Suprapubic skin (tissue), 4 donors: ENCODE data around the gene RPL13. TPM values are rescaled to one million over a fixed set of nuclear protein-coding genes. Genes with fewer than 3 reads are reported as not detected.

Experiments
- DNase-seq, 2 donors: peaks; one replicate each; pipeline ENCODE4 v3.0.0-alpha.2; 2019; ENCODE audit warnings: low spot score in 2 of 2
- H3K27ac ChIP-seq: fragments of 200-600 bp; sonication (generic); one replicate; pipeline ENCODE4 v1.5.1; 2019
- H3K27me3 ChIP-seq: fragments of 200-600 bp; sonication (generic); one replicate; pipeline ENCODE4 v1.5.1; 2019
- H3K36me3 ChIP-seq: fragments of 200-600 bp; sonication (generic); one replicate; pipeline ENCODE4 v1.5.1; 2019
- H3K4me1 ChIP-seq: fragments of 200-600 bp; sonication (generic); one replicate; pipeline ENCODE4 v1.5.1; 2019
- H3K4me3 ChIP-seq: fragments of 200-600 bp; sonication (generic); one replicate; pipeline ENCODE4 v1.5.1; 2019; ENCODE audit warnings: mild to moderate bottlenecking
- H3K9me3 ChIP-seq: fragments of 200-600 bp; sonication (generic); one replicate; pipeline ENCODE4 v1.5.1; 2019
- CTCF ChIP-seq, 2 donors: fragments of 200-600 bp in 1 of 2; fragments of 450-650 bp in 1 of 2; sonication (generic) in 1 of 2; IDR thresholded peaks; one replicate each; pipeline ENCODE4 v1.5.1; 2016 to 2019; ENCODE audit warnings: antibody characterized with exemption in 2 of 2, mild to moderate bottlenecking in 1 of 2, moderate library complexity in 1 of 2
- EP300 ChIP-seq: sonication (generic); formaldehyde crosslinking; IDR thresholded peaks from one replicate; pipeline ENCODE4 v1.6.1; 2017; ENCODE audit warnings: antibody characterized with exemption
- POLR2A ChIP-seq, 2 donors: fragments of 450-650 bp; IDR thresholded peaks; one replicate each; pipeline ENCODE4 v1.6.1; 2017; ENCODE audit warnings: antibody characterized with exemption in 2 of 2, mild to moderate bottlenecking in 2 of 2, moderate library complexity in 2 of 2
- POLR2AphosphoS5 ChIP-seq, 3 donors: sonication (generic); formaldehyde crosslinking; IDR thresholded peaks; one replicate each; pipeline ENCODE4 v1.6.1; 2017; ENCODE audit warnings: antibody characterized with exemption in 3 of 3
- WGBS: methylation state at CpG from one replicate; pipeline ENCODE4 v1.1.5; 2018; 5-methylcytosine and 5-hydroxymethylcytosine counted together
- total RNA-seq, 4 donors: library from RNA; depleted of rRNA; stranded (reverse); fragments of >200 nt; gene quantifications; one replicate each; pipeline ENCODE4 v1.1.0, GENCODE V29; 2016

The RPL13 gene
- total RNA-seq, 4 donors from 2014 or later: 4,033 to 9,308 (median 7,964) TPM

DNA sequence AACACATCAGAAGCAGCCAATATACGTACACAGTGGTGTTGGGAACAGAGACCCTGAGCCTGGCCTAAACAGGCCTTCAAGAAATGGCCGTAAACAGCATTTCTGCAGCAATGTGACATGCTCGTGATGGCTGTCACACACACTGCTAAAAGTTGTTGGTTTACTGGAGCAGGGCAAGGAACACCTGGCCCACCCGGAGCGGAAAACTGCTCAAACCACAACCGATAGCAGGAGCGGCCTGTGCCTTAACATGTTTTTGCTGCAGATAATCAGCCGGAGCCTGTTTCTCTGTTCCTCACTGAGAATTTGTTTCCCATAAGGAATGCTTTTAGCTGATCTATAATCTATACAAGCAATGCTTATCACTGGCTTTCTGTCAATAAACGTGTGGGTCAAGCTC lies 47.0 kb downstream of the RPL13 start:
- peaks cover 14% of the 10 kb centered on the region for H3K4me1 ChIP-seq
- H3K4me3 ChIP-seq: no peak overlapping the region
- 84% methylated on average over 8 of the region's 9 CpGs for WGBS
- no peaks in the 10 kb centered on the region for H3K36me3 ChIP-seq
- peaks cover 11% of the 10 kb centered on the region for H3K27me3 ChIP-seq
- H3K9me3 ChIP-seq: no peaks in the 10 kb centered on the region
- no peak for TF ChIP-seq POLR2A (IDR thresholded peaks at IDR 0.05)
- TF ChIP-seq CTCF (IDR thresholded peaks at IDR 0.05): no peak
- no peak for TF ChIP-seq EP300
- TF ChIP-seq POLR2AphosphoS5 (IDR thresholded peaks at IDR 0.05): no peak
- H3K27ac ChIP-seq: no peak overlapping the region
- DNase-seq: no peak

GRCh38 chr16:89607937-89608740 lies 47.7 kb downstream of the RPL13 start:
- 83% methylated on average over 28 of the region's 32 CpGs for WGBS
- H3K27ac ChIP-seq: no peak overlapping the region
- H3K4me3 ChIP-seq: no peak overlapping the region
- H3K9me3 ChIP-seq: no peaks in the 10 kb centered on the region
- no peak for DNase-seq
- H3K4me1 ChIP-seq: peaks cover 7% of the 10 kb centered on the region
- H3K27me3 ChIP-seq: peaks cover 9% of the 10 kb centered on the region
- TF ChIP-seq CTCF (IDR thresholded peaks at IDR 0.05) (no peak), POLR2A (IDR thresholded peaks at IDR 0.05) (no peak)
- no peaks in the 10 kb centered on the region for H3K36me3 ChIP-seq

DNA sequence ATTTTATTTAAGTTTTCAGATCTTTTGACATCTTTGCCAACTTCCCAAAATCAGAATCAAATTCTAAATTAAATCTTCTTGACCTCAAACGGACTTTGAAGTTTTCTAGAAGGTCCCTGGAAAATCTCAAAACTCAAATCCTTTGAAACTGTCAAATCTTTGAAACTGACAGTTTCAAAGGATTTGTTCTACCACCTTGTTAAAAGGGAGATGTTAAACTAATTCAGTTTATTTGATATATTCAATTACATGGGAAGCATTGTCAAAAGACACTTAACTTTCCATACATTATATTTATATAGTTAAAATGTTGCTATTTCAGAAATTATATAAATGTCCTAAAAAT lies 49.6 kb downstream of the RPL13 start:
- no peak for DNase-seq
- WGBS: 83% methylated on average over 1 of the region's 1 CpG
- Histone ChIP-seq H3K4me3 (no peak overlapping the region), H3K9me3 (no peaks in the 10 kb centered on the region), H3K36me3 (no peaks in the 10 kb centered on the region), H3K27ac (no peak overlapping the region), H3K4me1 (peaks cover 5% of the 10 kb centered on the region), H3K27me3 (peaks cover 7% of the 10 kb centered on the region)
- TF ChIP-seq CTCF (IDR thresholded peaks at IDR 0.05): no peak

DNA sequence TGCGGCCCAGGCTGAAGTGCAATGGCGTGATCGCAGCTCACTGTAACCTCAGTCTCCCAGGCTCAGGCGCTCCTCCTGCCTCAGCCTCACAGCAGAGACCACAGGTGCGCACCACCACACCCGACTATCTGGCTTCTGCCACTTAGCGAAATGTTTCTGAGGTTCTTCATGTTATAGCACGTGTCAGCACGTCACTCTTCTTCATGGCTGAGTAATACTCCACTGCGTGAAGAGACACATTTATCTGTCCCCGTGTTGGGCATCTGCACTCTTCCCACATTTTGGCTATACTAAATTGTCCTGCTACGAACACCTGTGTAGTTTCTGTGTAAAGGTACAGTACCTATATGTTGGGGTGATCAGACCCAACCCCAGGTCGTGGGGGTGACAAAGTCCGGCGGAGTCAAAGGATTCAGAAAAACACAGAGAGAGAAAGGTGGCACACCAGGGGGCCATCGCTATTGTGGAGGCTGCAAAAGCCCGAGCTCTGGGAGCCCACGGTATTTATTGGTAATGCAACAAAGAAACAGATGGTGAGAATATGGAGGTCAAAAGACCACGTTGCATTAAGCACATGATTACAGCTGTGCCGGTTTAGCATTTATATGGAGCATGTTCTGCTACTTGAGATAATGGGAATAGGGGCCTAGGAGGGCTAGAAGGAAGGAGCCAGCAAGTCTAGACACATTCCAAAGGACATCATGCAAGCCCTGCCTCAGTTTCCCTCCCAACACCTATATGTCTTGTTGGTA lies 52.1 kb downstream of the RPL13 start:
- Histone ChIP-seq H3K4me1 (peaks cover 7% of the 10 kb centered on the region), H3K36me3 (no peaks in the 10 kb centered on the region), H3K27ac (no peak overlapping the region), H3K9me3 (no peaks in the 10 kb centered on the region), H3K27me3 (peaks cover 9% of the 10 kb centered on the region), H3K4me3 (no peak overlapping the region)
- 82% methylated on average over 20 of the region's 20 CpGs for WGBS
- TF ChIP-seq EP300: no peak
- no peak for DNase-seq

DNA sequence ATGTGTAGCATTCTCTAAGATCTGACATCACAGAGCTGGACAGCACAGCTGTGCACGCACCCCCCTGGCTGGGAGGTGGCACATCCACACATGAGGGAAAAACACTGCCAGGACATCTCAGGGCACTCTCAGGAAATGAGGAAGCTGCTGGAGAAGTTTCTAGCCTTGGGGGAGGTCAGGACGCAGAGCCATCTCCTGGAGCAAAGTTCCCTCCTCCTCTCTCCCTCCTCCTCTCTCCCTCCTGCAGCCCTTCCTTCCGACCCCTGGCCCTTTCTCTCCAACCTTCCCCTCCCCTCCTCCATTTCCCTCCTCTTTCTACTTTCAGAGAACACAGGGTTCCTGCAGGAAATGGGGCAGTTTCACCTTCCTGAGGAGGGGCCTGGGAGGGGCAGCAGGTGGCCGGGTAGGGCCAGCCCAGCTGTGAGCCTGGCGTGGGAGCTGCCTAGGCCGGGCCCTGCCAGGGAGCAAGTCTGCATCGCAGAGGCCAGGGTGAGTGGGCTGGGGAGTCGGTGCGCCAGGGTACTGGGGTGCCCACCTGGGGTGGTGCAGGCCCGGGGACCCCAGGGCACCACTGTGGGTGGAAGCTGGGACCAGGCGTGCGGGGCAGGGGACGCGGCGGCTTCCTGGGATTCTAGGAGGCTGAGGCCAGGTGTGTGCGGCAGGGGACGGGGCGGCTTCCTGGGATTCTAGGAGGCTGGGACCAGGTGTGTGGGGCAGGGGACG lies 52.9 kb downstream of the RPL13 start, which contains the start of gene DPEP1:
TSS of gene DPEP1 (plus strand) at position 412 of the 723 bp plus-strand sequence. CDS start 16,769 bp downstream, outside the sequence.
- Histone ChIP-seq H3K9me3 (no peaks in the 10 kb centered on the region), H3K4me1 (peaks cover 7% of the 10 kb centered on the region), H3K27ac (no peak within 1 kb of the TSS), H3K4me3 (no peak within 1 kb of the TSS), H3K27me3 (peaks cover 9% of the 10 kb centered on the region), H3K36me3 (no peaks in the 10 kb centered on the region)
- DNase-seq: no peak
- no peak for TF ChIP-seq EP300
- TF ChIP-seq POLR2A (IDR thresholded peaks at IDR 0.05): no peak
- no peak for TF ChIP-seq POLR2AphosphoS5 (IDR thresholded peaks at IDR 0.05)
- TF ChIP-seq CTCF (IDR thresholded peaks at IDR 0.05): no peak
- 68% methylated on average over 19 of the region's 19 CpGs for WGBS
